Measurements from ENCODE around the gene THSD4.

DNA sequence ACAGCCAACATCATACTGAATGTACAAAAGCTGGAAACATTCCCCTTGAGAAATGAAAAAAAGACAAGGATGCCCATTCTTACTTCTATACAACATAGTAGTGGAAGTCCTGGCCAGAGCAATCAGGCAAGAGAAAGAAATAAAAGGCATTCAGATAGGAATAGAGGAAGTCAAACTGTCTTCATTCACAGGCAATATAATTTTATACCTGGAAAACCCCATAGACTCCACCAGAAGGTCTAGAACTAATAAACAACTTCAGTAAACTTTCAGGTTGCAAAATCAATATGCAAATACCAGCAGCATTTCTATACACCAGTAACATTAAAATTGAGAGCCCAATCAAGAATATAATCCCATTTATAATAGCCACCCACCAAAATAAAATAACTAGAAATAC lies 27.1 kb upstream of the THSD4 start:
- TF ChIP-seq, protein P1, sequence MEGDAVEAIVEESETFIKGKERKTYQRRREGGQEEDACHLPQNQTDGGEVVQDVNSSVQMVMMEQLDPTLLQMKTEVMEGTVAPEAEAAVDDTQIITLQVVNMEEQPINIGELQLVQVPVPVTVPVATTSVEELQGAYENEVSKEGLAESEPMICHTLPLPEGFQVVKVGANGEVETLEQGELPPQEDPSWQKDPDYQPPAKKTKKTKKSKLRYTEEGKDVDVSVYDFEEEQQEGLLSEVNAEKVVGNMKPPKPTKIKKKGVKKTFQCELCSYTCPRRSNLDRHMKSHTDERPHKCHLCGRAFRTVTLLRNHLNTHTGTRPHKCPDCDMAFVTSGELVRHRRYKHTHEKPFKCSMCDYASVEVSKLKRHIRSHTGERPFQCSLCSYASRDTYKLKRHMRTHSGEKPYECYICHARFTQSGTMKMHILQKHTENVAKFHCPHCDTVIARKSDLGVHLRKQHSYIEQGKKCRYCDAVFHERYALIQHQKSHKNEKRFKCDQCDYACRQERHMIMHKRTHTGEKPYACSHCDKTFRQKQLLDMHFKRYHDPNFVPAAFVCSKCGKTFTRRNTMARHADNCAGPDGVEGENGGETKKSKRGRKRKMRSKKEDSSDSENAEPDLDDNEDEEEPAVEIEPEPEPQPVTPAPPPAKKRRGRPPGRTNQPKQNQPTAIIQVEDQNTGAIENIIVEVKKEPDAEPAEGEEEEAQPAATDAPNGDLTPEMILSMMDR (IDR thresholded peaks at IDR 0.05; ENCODE audit: low read length), result no peak
- TF ChIP-seq EZH2 (IDR thresholded peaks at IDR 0.05; ENCODE audit: borderline replicate concordance, low read length), result no peak
